GM12801 (cell line): Measurements from ENCODE around the gene ATP8B4.

ENCODE experiments used
- TF ChIP-seq, protein P1 (sequence below): IDR thresholded peaks from one replicate; pipeline ENCODE4 v1.5.1; 2011; ENCODE audit warnings: control low read depth; ENCODE audit not compliant: insufficient read length; ENCODE audit errors: extremely low read depth

ATP8B4 gene

GRCh38 chr15:49982584-49982983 is 136.4 kb downstream of the ATP8B4 start:
- TF ChIP-seq, protein P1, sequence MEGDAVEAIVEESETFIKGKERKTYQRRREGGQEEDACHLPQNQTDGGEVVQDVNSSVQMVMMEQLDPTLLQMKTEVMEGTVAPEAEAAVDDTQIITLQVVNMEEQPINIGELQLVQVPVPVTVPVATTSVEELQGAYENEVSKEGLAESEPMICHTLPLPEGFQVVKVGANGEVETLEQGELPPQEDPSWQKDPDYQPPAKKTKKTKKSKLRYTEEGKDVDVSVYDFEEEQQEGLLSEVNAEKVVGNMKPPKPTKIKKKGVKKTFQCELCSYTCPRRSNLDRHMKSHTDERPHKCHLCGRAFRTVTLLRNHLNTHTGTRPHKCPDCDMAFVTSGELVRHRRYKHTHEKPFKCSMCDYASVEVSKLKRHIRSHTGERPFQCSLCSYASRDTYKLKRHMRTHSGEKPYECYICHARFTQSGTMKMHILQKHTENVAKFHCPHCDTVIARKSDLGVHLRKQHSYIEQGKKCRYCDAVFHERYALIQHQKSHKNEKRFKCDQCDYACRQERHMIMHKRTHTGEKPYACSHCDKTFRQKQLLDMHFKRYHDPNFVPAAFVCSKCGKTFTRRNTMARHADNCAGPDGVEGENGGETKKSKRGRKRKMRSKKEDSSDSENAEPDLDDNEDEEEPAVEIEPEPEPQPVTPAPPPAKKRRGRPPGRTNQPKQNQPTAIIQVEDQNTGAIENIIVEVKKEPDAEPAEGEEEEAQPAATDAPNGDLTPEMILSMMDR = no peak

- TF ChIP-seq, protein P1 = no peak
Observed at GRCh38 chr15:49979705-49980382, 139.2 kb downstream of the ATP8B4 start.

- TF ChIP-seq, protein P1 = no peak
Observed at GRCh38 chr15:49978121-49978520, 140.9 kb downstream of the ATP8B4 start.

DNA sequence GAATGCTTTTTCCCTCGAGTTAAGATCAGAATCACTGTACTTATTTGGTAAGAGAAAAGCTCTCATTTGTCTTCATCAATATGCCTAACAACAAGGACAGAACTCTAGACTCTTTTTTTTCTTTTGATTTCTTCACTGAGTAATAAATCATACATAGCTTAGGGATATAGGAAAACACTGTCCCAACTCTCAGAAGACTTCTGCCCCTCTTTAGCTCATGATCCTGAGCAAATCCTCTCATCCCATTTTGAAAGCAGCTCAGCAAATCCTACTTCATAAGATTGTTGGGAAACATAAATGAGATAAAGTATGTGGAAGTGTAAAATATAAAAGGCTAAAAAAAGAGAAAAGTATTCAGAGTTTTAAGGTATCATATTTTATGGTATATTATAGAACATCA is 141.7 kb downstream of the ATP8B4 start:
- TF ChIP-seq, protein P1 = no peak

- TF ChIP-seq, protein P1 = no peak
Observed at GRCh38 chr15:49964551-49964950, 154.5 kb downstream of the ATP8B4 start.

DNA sequence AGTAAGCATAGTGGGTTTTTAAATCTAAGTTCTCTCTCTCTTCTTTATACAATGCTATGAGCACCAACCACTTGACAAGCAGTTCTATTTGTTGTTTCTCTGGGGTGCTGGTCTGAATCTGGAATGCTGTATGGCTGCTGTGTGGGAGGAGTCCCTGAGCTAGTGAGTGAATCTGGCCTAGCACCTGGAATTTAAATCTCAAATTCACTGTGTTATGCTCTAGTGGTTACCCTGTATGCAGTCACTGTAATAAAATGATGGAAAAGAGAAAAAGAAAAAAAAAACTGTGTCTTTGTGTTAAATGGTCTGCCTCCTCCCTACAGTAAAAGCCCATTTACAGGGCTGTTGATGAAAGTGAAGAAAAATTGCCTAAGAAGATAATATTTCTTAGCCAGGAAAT is 155.0 kb downstream of the ATP8B4 start:
- TF ChIP-seq, protein P1 = no peak

- TF ChIP-seq, protein P1 = no peak
Observed at GRCh38 chr15:49962044-49962602, 156.9 kb downstream of the ATP8B4 start.

GRCh38 chr15:49953421-49953820 is 165.6 kb downstream of the ATP8B4 start:
- TF ChIP-seq, protein P1 = no peak
